ENCODE results near the gene PHF5A.
"Not testable (repeated sequence)": the region's sequence is repeated elsewhere in the genome, so short reads cannot be mapped to it uniquely, and the experiment has no call there.

PHF5A gene

DNA sequence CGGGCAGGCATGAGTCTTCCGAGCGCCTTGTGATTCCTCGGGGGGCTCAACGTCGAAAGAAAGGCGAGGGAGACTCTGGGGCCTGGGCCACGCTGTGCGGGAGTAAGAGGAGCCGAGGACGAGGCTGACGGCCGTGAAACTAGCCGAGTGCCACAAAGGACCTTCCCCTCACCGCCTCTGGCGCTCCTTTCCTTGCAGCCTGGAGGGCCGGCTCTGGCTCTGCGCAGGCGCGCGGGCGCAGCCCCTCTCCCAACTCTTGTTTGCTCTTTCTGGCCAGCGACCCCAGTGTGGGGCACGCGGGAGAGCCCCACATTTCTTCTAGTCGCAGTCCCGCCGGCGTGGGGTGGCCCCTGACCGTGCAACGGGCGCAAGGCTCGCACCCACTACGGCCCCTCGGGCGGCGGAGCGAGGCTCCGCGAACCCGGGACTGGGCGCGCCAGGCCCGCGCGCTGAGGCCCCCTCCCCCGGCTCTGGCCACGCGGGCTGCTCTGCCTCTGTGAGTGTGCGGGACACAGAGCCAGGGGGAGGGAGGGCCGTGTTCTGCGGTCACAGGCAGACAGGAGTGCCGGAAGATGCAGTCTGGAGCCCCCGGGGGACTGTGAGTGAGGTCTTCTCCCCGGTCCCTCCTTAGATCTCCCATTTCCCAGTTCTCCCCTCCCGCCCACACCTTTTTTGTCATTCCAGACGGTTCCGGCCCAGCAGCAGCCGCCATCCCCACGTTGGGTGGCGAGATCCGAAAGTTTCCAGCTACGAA, 20.9 kb downstream of the PHF5A start:
- peak; percentile 58 for DNase-seq (ENCODE audit: low spot score)

GRCh38 chr22:41446639-41447434, 21.7 kb downstream of the PHF5A start, which contains the start of gene TOB2:
Gene TOB2, minus strand, starts transcription at chr22:41446801. Its CDS starts 9,456 bp downstream, at chr22:41437345.
- DNase-seq (ENCODE audit: low spot score): peak; percentile 91

DNA sequence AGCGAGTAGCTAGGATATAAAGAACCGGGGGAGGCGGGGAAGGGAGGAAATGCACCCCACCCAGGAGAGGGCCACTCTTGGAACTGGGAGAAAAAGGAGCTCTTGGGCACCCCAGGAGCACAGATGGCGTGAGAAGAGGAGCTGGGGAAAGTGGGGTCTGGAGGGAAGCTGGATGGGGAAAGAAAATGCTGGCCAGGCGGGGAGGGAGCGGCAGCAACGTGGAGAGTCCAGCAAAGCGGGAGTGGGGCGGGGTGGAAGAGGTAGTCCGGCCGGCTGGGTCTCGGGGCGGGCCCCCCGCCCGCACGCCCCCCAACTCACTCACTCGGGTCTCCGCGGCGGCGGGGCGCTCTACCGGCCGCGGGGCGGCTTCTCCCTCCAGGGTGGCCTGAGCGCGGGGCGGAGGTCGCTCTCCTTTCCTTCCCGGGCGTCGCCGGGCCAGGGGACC, 22.4 kb downstream of the PHF5A start:
- DNase-seq (ENCODE audit: low spot score): no peak

DNA sequence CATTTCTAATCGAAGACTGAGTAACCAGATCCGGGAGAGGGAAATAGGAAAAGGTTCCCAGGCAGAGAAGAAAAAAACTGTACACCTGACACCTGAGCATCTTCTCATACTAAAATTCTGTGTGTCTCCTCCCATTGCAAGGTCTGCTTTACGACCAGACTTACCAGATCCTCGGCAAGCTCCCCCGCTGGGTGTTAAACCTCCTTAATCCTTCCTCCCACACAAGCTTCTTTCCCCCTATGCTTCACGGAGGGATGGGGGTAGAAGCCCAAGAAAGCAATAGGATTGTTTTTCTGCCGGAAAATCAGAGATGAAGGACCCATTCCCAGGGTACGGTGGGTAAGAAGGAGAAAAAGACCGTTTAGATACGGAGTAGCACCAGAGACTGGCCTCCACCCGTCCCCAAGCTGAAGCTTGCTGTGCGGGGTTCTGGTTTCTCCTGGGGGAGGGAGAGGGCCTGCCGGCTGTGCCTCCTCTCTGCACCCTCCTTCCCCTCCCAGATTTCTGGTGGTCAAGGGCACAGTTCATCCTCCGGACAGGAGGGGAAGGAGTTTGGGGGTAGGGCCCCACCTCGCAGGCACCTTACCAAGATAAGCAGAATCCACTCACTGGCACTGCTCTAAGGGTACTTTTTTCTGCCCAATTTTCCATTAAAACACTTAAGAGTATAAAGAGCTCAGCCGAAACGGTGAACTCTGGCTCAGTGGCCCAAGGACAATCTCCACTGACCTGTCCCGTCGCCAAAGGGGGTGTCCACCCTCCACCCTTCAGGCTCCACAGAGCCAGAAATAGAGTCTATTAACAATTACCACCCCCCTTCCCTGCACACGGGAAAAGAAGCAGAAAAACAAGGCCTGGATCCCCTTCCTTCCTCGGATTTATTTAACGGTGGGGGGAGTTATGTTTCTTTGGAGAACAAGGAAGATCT, 23.1 kb downstream of the PHF5A start:
- DNase-seq (ENCODE audit: low spot score): no peak

GRCh38 chr22:41444360-41445128, 23.9 kb downstream of the PHF5A start:
- peak; percentile 90 for DNase-seq (ENCODE audit: low spot score)

DNA sequence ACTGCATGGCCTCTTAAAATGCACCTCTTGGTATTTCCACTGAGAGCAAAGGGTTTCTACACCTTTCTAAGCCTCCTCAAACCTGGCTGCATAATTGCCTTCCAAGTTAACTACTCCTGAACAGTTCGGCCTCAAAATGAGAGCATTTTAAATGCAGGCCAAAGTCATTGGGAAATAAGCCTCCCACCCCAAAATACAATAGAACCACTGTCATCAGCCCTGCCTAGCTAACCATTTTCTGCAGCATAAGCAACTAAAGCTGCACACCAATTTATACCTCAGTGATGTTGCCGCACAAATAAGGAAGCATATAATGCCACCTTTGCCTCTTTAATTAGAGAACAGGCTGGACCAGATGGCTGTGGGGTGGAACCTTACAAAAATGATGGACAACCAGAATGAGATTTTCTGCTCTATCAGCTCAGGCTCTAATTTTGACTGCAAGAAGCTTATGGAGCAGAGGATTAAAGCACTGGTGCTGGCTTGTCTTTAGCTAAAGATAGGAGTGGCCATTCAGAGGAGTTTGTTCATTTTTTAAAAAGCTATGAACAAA, 26.2 kb downstream of the PHF5A start:
- no peak for DNase-seq (ENCODE audit: low spot score)

- not testable (repeated sequence) for DNase-seq (ENCODE audit: low spot score)
These were observed 28.0 kb downstream of the PHF5A start for GRCh38 chr22:41440511-41440910.

DNA sequence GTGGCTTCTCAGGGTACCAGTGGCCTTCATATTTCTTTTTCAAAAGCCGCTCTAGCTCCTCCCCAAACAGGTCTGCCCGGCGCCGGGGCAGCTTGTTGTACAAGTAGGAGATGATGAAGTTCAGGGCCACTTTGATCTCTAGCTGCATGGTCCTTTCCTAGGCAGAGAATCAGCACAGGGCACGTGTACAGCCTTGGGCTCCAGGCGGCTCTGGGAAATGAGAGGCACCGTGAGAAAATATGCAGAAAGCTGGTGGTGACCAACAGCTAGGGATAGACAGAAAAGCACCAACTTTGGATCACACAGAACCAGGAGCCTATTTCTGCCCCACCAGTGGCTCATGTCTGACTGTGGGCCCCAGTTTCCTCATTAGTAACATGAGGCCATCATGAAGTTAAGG, 31.3 kb downstream of the PHF5A start:
- DNase-seq (ENCODE audit: low spot score): no peak

- DNase-seq (ENCODE audit: low spot score): no peak
These were observed 32.0 kb downstream of the PHF5A start for GRCh38 chr22:41436322-41437113.

DNA sequence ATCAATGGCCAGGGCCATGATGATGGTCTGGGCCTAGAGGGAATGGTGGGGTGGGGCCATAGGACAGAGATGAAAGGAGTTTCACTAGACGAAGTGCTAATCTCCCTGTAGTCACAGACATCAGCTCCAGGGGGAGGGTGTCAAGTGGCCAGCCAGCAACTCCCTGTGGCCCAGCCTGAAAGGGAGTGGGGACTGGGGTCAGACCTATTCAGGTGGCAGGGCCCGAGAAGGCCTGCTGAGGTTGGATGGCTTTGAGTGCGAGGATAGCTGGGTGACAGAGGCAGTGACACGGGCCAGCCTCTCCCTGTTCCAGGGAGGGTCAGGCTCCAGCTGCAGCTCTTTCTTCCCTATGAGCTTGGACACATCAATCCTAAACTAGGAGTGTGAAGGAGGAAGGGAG, 32.9 kb downstream of the PHF5A start:
- no peak for DNase-seq (ENCODE audit: low spot score)

GRCh38 chr22:41434361-41435003, 34.0 kb downstream of the PHF5A start:
- DNase-seq (ENCODE audit: low spot score): not testable (repeated sequence)

DNA sequence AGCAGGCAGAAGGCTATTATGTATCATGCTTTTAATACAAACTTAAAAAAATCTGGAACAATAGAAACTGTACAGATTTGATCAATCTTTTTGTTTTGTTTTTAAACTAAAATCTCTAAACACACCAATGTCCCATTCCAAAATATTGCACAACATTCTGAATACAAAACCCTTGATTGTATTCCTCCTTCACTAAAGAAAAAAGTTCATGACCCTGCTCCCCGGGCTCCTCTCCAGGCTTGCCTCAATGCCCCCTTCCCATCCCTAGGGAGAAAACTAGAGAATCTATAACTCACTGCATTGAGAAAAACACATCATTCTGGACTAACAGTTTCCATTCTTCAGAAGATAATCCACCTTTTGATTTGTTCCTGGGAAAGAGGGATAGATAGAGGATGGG, 35.0 kb downstream of the PHF5A start:
- not testable (repeated sequence) for DNase-seq (ENCODE audit: low spot score)

- no peak for DNase-seq (ENCODE audit: low spot score)
These were observed 36.8 kb downstream of the PHF5A start for GRCh38 chr22:41431656-41432055.

DNA sequence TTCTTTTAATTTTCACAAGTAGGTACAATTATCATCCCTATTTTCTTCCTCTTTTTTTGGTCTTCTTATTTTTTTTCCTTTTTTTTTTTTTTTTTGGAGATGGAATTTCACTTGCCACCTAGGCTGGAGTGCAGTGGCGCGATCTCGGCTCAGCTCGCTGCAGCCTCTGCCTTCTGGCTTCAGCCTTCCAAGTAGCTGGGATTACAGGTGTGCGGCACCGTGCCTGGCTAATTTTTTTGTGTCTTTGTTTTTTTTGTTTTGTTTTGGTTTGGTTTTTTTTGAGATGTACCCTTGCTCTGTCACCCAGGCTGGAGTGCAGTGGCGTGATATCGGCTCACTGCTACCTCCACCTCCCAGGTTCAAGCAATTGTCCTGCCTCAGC, 38.5 kb downstream of the PHF5A start:
- no peak for DNase-seq (ENCODE audit: low spot score)

GRCh38 chr22:41429232-41429950, 39.1 kb downstream of the PHF5A start:
- DNase-seq (ENCODE audit: low spot score): no peak

- no peak for DNase-seq (ENCODE audit: low spot score)
These were observed 42.7 kb downstream of the PHF5A start for GRCh38 chr22:41425660-41426365.

GRCh38 chr22:41418717-41419116, 49.8 kb downstream of the PHF5A start:
- DNase-seq (ENCODE audit: low spot score): no peak

DNA sequence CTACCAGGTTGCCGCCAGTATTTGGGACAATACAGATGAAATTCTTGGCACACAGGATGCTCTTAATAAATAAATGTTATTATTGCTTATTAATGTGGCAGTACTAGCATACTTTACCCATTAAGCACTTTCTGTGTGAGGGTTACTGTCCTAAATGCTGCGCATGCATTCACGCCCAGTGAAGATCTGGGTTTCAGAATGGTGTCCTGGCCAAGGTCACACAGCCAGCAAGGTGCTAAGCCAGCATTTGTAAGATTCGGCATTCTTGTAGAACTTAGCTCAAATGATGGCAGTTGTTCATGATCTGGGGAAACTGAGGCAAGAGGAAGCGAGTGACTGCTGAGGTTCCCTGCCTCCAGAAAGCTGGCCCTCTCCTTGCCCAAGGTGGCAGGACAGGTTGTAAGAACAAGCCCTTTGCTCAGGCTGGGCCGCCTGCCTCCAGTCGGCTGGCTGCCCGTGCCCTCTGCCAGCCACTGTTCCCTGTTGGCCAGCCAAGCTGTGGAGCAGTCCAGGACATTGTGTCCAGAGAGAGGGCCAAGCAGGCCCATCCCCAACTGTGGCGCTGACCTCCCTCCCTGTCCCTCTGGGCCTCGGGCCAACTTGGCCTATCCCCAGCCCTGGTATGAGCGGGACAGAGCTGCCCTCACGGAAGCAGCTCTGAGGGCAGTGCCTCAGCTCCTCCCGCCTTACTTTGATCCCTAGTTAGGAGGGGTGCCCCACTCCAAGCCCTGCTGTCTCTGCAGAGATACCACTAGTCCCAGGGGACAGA, 50.7 kb downstream of the PHF5A start:
- peak; percentile 60 for DNase-seq (ENCODE audit: low spot score)

Data from AG20443 (cell line).